ENCODE measurements around the gene SINHCAF. TPM values are rescaled to one million over a fixed set of nuclear protein-coding genes. Genes with fewer than 3 reads are reported as not detected.

The SINHCAF gene
- total and polyA plus RNA-seq, 11 donors = 4.0 to 23.8 (median 12.8) TPM

DNA sequence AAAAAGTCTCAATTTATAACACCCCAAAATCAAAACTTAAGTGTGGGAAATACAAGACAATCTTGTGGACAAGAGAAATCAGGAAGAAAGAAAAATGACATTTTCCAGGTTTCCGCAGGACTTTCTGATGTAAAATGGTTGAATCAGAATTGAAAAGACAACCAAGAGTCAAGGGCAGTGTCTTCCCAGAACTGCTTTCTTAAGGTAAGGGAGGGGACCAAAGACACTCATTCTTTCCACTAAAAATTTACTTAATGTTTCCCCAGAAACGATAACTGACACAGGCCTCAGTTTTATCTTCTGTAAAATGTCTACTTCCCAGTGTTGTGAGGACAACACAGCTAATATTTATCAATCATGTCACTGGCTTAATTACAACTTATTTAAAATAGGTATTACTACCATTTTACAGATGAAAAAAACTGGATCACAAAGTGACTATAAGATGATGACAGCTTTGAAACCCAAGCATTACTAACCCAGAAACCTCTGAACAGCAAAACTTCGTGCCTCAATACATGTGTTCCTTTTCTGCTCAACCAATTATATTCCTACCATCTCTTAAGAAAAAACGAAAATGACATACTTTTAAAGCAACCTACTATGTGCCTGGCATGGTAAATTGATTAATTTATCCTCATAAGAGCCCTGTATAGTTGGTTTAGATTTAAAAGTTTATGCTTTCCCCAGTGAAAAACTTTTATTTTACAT lies 4.6 kb downstream of the SINHCAF start:
- ATAC-seq = no peak
- peaks cover 0 to 66% (median 12%) of the 10 kb centered on the region in 12 donors for H3K4me1 ChIP-seq

DNA sequence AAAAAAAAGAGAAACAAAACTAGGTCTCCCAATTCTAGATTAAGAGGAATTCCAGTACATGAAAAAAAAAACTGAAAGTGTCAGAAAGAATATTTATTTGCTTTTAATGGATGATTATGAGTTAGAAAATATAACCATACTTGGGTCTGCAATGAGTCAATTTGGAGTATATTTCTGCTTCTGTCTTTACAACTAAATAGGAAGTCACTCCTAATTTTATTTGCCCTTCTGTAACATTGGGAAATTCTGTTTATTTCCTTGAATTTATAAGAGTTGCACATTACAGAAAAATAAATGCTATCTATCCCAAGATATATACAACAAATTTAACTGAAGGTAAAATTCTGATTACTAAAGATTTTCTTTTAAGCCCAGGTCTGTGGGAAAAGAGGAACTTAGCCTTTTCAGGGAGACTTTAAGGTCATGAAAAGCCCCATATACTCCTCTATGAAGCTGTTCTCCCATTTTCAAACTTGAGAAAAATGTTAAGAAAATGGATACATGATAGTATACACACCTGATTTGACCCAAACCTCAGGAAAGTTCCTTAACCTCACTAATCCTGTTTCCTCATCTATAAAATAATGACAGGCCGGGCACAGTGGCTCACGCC lies 7.2 kb downstream of the SINHCAF start:
- no peaks in the 10 kb centered on the region for H3K9me3 ChIP-seq
- ATAC-seq (no peak), DNase-seq (no peak)
- H3K27me3 ChIP-seq = no peaks in the 10 kb centered on the region
- H3K36me3 ChIP-seq = no peaks in the 10 kb centered on the region
- peaks cover 0 to 68% (median 10%) of the 10 kb centered on the region in 12 donors for H3K4me1 ChIP-seq
- intact Hi-C loops (cut with DNase I) = no loop called here
- H3K27ac ChIP-seq = peak overlapping the region in 1 of 12 donors; percentile 77
- no peak for TF ChIP-seq POLR2A (IDR thresholded peaks at IDR 0.05)
- TF ChIP-seq, protein P1, sequence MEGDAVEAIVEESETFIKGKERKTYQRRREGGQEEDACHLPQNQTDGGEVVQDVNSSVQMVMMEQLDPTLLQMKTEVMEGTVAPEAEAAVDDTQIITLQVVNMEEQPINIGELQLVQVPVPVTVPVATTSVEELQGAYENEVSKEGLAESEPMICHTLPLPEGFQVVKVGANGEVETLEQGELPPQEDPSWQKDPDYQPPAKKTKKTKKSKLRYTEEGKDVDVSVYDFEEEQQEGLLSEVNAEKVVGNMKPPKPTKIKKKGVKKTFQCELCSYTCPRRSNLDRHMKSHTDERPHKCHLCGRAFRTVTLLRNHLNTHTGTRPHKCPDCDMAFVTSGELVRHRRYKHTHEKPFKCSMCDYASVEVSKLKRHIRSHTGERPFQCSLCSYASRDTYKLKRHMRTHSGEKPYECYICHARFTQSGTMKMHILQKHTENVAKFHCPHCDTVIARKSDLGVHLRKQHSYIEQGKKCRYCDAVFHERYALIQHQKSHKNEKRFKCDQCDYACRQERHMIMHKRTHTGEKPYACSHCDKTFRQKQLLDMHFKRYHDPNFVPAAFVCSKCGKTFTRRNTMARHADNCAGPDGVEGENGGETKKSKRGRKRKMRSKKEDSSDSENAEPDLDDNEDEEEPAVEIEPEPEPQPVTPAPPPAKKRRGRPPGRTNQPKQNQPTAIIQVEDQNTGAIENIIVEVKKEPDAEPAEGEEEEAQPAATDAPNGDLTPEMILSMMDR (IDR thresholded peaks at IDR 0.05) = no peak
- H3K4me3 ChIP-seq = no peak overlapping the region
- 98 to 100% (median 100%) methylated on average over 2 of the region's 2 CpGs for WGBS, 4 donors

More for the DNA sequence above, 4.6 kb downstream of the SINHCAF start:
- Histone ChIP-seq H3K9me3 (no peaks in the 10 kb centered on the region), H3K4me3 (no peak overlapping the region), H3K27ac (no peak overlapping the region), H3K36me3 (no peaks in the 10 kb centered on the region), H3K27me3 (no peaks in the 10 kb centered on the region)
- intact Hi-C loops (cut with DNase I) = no loop called here
- 82 to 86% (median 84%) methylated on average over 4 of the region's 4 CpGs for WGBS, 4 donors
- TF ChIP-seq POLR2A (IDR thresholded peaks at IDR 0.05) = no peak
- TF ChIP-seq, protein P1 (IDR thresholded peaks at IDR 0.05) = no peak
- DNase-seq = no peak

DNA sequence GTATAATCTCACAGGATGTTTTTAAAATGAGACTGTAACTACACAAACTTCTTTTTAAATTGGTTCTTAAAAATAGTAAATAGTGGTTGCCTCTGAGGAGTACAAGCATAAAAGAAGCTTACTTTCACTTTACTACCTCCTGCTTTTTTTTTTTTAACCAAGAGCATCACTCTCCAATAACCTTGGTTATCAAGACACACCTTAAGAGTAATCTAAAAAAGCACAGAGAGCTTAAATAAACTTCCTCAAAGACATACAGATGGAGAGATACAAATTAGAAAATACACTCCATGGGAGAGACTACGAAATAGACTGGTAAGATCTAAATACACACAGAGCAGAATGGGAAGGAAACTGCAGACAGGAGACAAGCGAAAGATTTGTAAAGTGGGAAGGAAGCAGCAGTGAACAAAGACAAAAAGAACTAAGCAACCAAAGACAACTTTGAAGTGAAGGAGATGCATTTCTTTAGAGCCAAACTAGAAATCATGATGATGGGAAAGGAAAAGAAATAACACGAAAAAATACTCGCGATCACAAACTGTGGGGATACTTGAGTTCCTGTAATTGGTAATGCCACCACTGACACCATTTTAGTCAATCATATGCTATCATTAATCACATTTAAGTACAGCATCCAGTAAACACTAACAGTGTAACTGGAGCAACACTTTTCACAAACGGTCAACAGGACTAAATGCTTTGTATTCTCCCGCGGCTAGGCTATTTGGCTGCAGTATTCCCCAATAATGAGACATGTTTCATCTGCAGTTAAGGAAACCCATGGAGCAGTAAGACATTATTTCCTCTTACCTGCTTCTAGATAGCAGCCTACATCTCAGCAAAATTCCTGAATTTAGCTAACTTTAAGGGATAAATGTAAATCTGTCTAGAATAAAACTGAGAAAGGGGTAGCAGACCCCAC lies 8.2 kb downstream of the SINHCAF start:
- Histone ChIP-seq H3K4me3 (peak overlapping the region in 10 of 12 donors; percentile 13 to 56 (median 44)), H3K27me3 (no peaks in the 10 kb centered on the region), H3K27ac (peak overlapping the region in 6 of 12 donors; percentile 2 to 77 (median 32)), H3K4me1 (peaks cover 0 to 60% (median 6%) of the 10 kb centered on the region in 12 donors), H3K9me3 (no peaks in the 10 kb centered on the region), H3K36me3 (no peaks in the 10 kb centered on the region)
- WGBS, 4 donors = 20 to 45% (median 27%) methylated on average over 8 of the region's 8 CpGs
- ATAC-seq = peak in 1 of 4 donors; percentile 48
- TF ChIP-seq, protein P1 (IDR thresholded peaks at IDR 0.05) = no peak
- no peak for TF ChIP-seq POLR2A (IDR thresholded peaks at IDR 0.05)
- no peak for DNase-seq
- intact Hi-C loops (cut with DNase I) = no loop called here
